ENCODE measurements around the gene SEMA5A.

DNA sequence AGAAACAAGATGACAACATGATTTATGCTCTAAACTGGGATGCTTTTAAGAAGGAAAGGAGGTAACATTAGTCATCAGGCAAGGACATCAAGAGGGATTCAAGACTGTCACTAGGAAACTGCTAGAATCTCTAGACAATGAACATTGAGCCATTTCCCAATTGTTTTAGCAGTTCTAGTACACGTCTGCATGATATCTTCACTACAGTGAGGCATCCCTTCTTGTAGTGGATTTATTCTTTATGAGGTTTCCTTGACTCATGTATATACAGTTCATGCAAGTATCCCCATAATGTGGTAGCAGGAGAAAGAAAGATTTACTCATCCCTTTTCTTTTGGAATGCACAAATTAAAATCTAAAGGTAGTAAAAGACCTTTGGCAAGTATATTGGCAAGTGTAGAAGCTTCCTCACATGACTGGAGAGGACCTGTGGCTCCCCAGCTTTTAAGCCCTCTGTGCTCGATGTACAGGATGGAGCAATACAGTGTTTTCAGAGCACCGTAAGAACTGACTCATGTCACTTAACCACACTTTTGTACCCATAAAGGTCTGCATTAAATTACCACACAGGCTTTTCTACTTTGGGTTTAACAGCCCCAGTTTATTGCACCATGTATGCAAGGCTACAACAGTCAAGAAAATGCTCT lies 335.9 kb downstream of the SEMA5A start:
- TF ChIP-seq, protein P1, sequence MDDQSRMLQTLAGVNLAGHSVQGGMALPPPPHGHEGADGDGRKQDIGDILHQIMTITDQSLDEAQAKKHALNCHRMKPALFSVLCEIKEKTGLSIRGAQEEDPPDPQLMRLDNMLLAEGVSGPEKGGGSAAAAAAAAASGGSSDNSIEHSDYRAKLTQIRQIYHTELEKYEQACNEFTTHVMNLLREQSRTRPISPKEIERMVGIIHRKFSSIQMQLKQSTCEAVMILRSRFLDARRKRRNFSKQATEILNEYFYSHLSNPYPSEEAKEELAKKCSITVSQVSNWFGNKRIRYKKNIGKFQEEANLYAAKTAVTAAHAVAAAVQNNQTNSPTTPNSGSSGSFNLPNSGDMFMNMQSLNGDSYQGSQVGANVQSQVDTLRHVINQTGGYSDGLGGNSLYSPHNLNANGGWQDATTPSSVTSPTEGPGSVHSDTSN (IDR thresholded peaks at IDR 0.05), result no peak
- TF ChIP-seq, protein P2, sequence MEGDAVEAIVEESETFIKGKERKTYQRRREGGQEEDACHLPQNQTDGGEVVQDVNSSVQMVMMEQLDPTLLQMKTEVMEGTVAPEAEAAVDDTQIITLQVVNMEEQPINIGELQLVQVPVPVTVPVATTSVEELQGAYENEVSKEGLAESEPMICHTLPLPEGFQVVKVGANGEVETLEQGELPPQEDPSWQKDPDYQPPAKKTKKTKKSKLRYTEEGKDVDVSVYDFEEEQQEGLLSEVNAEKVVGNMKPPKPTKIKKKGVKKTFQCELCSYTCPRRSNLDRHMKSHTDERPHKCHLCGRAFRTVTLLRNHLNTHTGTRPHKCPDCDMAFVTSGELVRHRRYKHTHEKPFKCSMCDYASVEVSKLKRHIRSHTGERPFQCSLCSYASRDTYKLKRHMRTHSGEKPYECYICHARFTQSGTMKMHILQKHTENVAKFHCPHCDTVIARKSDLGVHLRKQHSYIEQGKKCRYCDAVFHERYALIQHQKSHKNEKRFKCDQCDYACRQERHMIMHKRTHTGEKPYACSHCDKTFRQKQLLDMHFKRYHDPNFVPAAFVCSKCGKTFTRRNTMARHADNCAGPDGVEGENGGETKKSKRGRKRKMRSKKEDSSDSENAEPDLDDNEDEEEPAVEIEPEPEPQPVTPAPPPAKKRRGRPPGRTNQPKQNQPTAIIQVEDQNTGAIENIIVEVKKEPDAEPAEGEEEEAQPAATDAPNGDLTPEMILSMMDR (IDR thresholded peaks at IDR 0.05), result no peak
- TF ChIP-seq POLR2AphosphoS5 (IDR thresholded peaks at IDR 0.05; ENCODE audit: low read depth, low read length), result no peak
- TF ChIP-seq, protein P3, sequence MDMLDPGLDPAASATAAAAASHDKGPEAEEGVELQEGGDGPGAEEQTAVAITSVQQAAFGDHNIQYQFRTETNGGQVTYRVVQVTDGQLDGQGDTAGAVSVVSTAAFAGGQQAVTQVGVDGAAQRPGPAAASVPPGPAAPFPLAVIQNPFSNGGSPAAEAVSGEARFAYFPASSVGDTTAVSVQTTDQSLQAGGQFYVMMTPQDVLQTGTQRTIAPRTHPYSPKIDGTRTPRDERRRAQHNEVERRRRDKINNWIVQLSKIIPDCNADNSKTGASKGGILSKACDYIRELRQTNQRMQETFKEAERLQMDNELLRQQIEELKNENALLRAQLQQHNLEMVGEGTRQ (IDR thresholded peaks at IDR 0.05; ENCODE audit: borderline replicate concordance, low read depth, low read length), result no peak
- no peak for TF ChIP-seq SMC3 (IDR thresholded peaks at IDR 0.05; ENCODE audit: low read depth, low read length)
- no peak for TF ChIP-seq FOXJ3 (CRISPR knock-in tag; IDR thresholded peaks at IDR 0.05)
- TF ChIP-seq TCF12 (IDR thresholded peaks at IDR 0.05), result no peak
- no peak for TF ChIP-seq MEF2A (IDR thresholded peaks at IDR 0.05; ENCODE audit: borderline replicate concordance, low read depth)
- no peak for TF ChIP-seq NRF1 (IDR thresholded peaks at IDR 0.05; ENCODE audit: low read depth, low read length)
- TF ChIP-seq TAF1 (IDR thresholded peaks at IDR 0.05; ENCODE audit: borderline replicate concordance, low read depth, low read length), result no peak
